Esophagus squamous epithelium (tissue), 5 donors: ENCODE measurements around the gene TRIM58. TPM values are rescaled to one million over a fixed set of nuclear protein-coding genes. Genes with fewer than 3 reads are reported as not detected.

Experiments
- DNase-seq: peaks from one replicate; lab custom pipeline; 2025; lab: John Stamatoyannopoulos, UW
- H3K27ac ChIP-seq, 4 donors: fragments of 200-600 bp; sonication (generic); one replicate each; pipeline ENCODE4 v1.5.1; 2016 to 2019; ENCODE audit warnings: mild to moderate bottlenecking in 1 of 4
- H3K27me3 ChIP-seq, 4 donors: fragments of 200-600 bp; sonication (generic); 1 replicate in 3 of 4; 2 replicates in 1 of 4; pipeline versions ENCODE4 v1.5.1 to v1.6.0; 2017 to 2021; ENCODE audit warnings: antibody characterized with exemption in 1 of 4
- H3K36me3 ChIP-seq, 3 donors: fragments of 200-600 bp; sonication (generic); one replicate each; pipeline ENCODE4 v1.5.1; 2016 to 2019
- H3K4me1 ChIP-seq, 3 donors: fragments of 200-600 bp; sonication (generic); one replicate each; pipeline ENCODE4 v1.5.1; 2017 to 2019
- H3K4me3 ChIP-seq, 4 donors: fragments of 200-600 bp; sonication (generic); 1 replicate in 3 of 4; 2 replicates in 1 of 4; pipeline ENCODE4 v1.5.1; 2016 to 2019; ENCODE audit warnings: mild to moderate bottlenecking in 2 of 4, moderate library complexity in 1 of 4
- H3K9me3 ChIP-seq, 3 donors: fragments of 200-600 bp; sonication (generic); one replicate each; pipeline ENCODE4 v1.5.1; 2016 to 2019
- CTCF ChIP-seq, 6 experiments: fragments of 450-650 bp in 4 of 6; fragments of 200-600 bp in 2 of 6; sonication (generic) in 2 of 6; IDR thresholded peaks; one replicate each; pipeline ENCODE4 v1.5.1; 2016 to 2019; ENCODE audit warnings: antibody characterized with exemption in 6 of 6, mild to moderate bottlenecking in 4 of 6, moderate library complexity in 4 of 6
- POLR2A ChIP-seq, 4 donors: fragments of 450-650 bp; IDR thresholded peaks; one replicate each; pipeline ENCODE4 v1.6.1; 2017; ENCODE audit warnings: antibody characterized with exemption in 4 of 4, mild to moderate bottlenecking in 4 of 4, moderate library complexity in 3 of 4
- WGBS, 2 donors: methylation state at CpG; one replicate each; pipeline ENCODE4 v1.1.5; 2018; 5-methylcytosine and 5-hydroxymethylcytosine counted together
- intact Hi-C: fragments of 100-400 bp; cut with DNase I; formaldehyde crosslinking; loops from one replicate; pipeline ENCODE4 v1.15.0; 2022
- total RNA-seq, 4 donors: library from RNA; depleted of rRNA; stranded (reverse); fragments of >200 nt; gene quantifications; one replicate each; pipeline ENCODE4 v1.1.0, GENCODE V29; 2016
- donor health status: DM: yes; HTN: yes; CAD: no.

Gene TRIM58
- total RNA-seq, 4 donors from 2014 or later, result 0.19 to 6.5 (median 0.26) TPM; not detected in 1

DNA sequence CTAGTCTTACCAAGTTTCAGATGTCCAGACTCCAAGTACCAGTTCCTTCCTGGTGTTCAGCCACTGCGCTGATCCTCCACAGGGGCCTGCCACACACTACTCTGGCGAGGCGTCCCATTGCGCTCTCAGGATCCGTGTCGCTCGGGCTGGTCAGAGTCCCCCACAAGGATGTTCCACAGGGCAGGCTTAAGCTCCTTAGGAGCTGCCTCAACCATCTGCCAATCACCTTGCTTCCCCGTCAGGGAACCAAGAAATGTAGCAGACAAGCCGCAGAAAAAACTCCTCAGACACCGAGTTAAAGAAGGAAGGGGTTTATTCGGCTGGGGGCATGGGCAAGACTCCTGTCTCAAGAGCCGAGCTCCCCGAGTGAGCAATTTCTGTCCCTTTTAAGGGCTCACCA lies 48.2 kb downstream of the TRIM58 start:
- DNase-seq, result no peak
- H3K27me3 ChIP-seq, result no peaks in the 10 kb centered on the region
- 88 to 93% methylated on average over 5 to 6 of the region's 13 CpGs for WGBS, 2 donors
- TF ChIP-seq POLR2A (IDR thresholded peaks at IDR 0.05) (no peak), CTCF (IDR thresholded peaks at IDR 0.05) (no peak)
- H3K36me3 ChIP-seq, result no peaks in the 10 kb centered on the region
- peak overlapping the region in 1 of 4 donors; percentile 34 for H3K4me3 ChIP-seq
- intact Hi-C loops, result no loop called here
- no peaks in the 10 kb centered on the region for H3K9me3 ChIP-seq
- no peaks in the 10 kb centered on the region for H3K4me1 ChIP-seq
- no peak overlapping the region for H3K27ac ChIP-seq

DNA sequence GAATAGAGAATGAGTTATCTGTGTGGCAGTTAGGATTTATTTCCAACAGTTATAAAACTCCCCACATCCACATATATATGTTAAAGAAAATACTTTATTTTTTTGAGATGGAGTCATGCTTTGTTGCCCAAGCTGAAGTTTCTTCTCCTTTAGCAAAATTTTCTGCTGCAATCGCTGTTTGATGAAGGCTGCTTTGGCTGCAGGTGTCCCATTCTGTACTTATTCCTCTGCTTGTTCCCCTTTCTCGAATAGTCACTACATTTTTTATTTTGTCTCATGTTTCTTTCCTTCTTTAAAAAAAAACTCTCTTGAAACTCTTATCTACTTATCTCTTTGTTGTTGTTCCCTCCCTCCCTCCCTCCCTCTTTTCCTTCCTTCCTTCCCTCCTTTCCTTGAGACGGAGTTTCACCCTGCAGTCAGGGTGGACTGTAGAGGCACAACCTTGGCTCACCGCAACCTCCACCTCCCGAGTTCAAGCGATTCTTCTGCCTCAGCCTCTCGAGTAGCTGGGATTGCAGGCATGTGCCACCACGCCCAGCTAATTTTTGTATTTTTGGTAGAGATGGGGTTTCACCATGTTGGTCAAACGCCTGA lies 49.0 kb downstream of the TRIM58 start:
- H3K4me3 ChIP-seq, result peak overlapping the region in 2 of 4 donors; percentile 18 to 51
- no peaks in the 10 kb centered on the region for H3K36me3 ChIP-seq
- no peaks in the 10 kb centered on the region for H3K9me3 ChIP-seq
- DNase-seq, result no peak
- TF ChIP-seq POLR2A (IDR thresholded peaks at IDR 0.05), result no peak
- no peak for TF ChIP-seq CTCF (IDR thresholded peaks at IDR 0.05)
- intact Hi-C loops, result no loop called here
- H3K27me3 ChIP-seq, result no peaks in the 10 kb centered on the region
- WGBS, 2 donors, result 35 to 53% methylated on average over 9 of the region's 9 CpGs
- H3K4me1 ChIP-seq, result no peaks in the 10 kb centered on the region
- peak overlapping the region in 1 of 4 donors; percentile 50 for H3K27ac ChIP-seq

DNA sequence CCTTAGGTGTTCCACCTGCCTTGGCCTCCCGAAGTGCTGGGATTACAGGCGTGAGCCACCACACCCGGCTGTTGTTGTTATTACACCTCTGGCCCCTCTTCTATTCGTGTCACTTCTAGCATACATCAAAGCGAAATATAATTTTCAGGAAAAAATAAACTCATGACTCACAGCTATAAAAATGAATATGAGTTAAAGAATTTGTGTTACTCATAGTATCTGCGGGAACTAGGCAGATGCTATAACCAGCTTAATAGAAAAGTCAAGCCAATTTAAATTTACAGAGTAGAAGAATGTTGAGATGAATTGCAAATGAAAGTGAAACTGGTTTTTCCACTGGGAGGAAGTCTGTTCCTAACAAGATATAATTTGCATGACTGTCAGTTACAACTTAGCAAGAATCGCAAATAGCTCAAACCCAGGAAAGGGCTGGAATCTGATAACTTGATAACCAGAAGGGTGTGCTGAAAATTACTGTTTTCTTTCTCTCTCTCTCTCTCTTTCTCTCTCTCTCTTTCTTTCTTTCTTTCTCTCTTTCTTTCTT lies 49.6 kb downstream of the TRIM58 start:
- no peak for DNase-seq
- intact Hi-C loops, result no loop called here

GRCh38 chr1:247908766-247909165 lies 51.8 kb downstream of the TRIM58 start:
- intact Hi-C loops, result no loop called here
- TF ChIP-seq CTCF (IDR thresholded peaks at IDR 0.05), result no peak

More for the DNA sequence above, 49.6 kb downstream of the TRIM58 start:
- Histone ChIP-seq H3K27ac (peak overlapping the region in 1 of 4 donors; percentile 50), H3K9me3 (no peaks in the 10 kb centered on the region), H3K4me3 (peak overlapping the region in 2 of 4 donors; percentile 18 to 51), H3K27me3 (no peaks in the 10 kb centered on the region), H3K36me3 (no peaks in the 10 kb centered on the region), H3K4me1 (no peaks in the 10 kb centered on the region)
- no peak for TF ChIP-seq POLR2A (IDR thresholded peaks at IDR 0.05)
- no peak for TF ChIP-seq CTCF (IDR thresholded peaks at IDR 0.05)
- WGBS, 2 donors, result 5 to 30% methylated on average over 7 of the region's 7 CpGs

GRCh38 chr1:247913786-247914185 lies 56.8 kb downstream of the TRIM58 start:
- intact Hi-C loops, result no loop called here
- 77 to 88% methylated on average over 2 of the region's 2 CpGs for WGBS, 2 donors

More at GRCh38 chr1:247908766-247909165, 51.8 kb downstream of the TRIM58 start:
- no peaks in the 10 kb centered on the region for H3K36me3 ChIP-seq
- H3K27me3 ChIP-seq, result no peaks in the 10 kb centered on the region
- 77 to 78% methylated on average over 5 of the region's 5 CpGs for WGBS, 2 donors
- H3K9me3 ChIP-seq, result no peaks in the 10 kb centered on the region
- no peak overlapping the region for H3K27ac ChIP-seq
- H3K4me1 ChIP-seq, result no peaks in the 10 kb centered on the region
- no peak overlapping the region for H3K4me3 ChIP-seq
- no peak for DNase-seq

More at GRCh38 chr1:247913786-247914185, 56.8 kb downstream of the TRIM58 start:
- Histone ChIP-seq H3K4me3 (no peak overlapping the region), H3K9me3 (no peaks in the 10 kb centered on the region), H3K4me1 (no peaks in the 10 kb centered on the region), H3K27me3 (no peaks in the 10 kb centered on the region), H3K36me3 (no peaks in the 10 kb centered on the region), H3K27ac (no peak overlapping the region)
- TF ChIP-seq CTCF (IDR thresholded peaks at IDR 0.05) (no peak), POLR2A (IDR thresholded peaks at IDR 0.05) (no peak)
- no peak for DNase-seq
